SH-SY5Y (cell line): ENCODE measurements around the gene EVA1C.

Source experiments
- GATA2 ChIP-seq: IDR thresholded peaks from 2 replicates; pipeline ENCODE4 v1.6.1; 2011; ENCODE audit warnings: mild to moderate bottlenecking, low read depth, low read length
- GATA3 ChIP-seq: IDR thresholded peaks from 2 replicates; pipeline ENCODE4 v1.6.1; 2011; ENCODE audit warnings: low read depth, mild to moderate bottlenecking, low read length, moderate library complexity

Gene EVA1C

GRCh38 chr21:32383812-32384211, 28.7 kb upstream of the EVA1C start:
- no peak for TF ChIP-seq GATA2
- TF ChIP-seq GATA3: no peak

- TF ChIP-seq GATA3 (no peak), GATA2 (no peak)
These were observed 26.2 kb upstream of the EVA1C start for GRCh38 chr21:32386195-32386870.

- no peak for TF ChIP-seq GATA3
- TF ChIP-seq GATA2: no peak
These were observed 25.4 kb upstream of the EVA1C start for GRCh38 chr21:32387151-32387550.

- no peak for TF ChIP-seq GATA2
- no peak for TF ChIP-seq GATA3
These were observed 24.2 kb upstream of the EVA1C start for GRCh38 chr21:32388306-32388705.

- TF ChIP-seq GATA2 (no peak), GATA3 (no peak)
These were observed 23.0 kb upstream of the EVA1C start for GRCh38 chr21:32389337-32390015.

GRCh38 chr21:32391755-32392154, 20.8 kb upstream of the EVA1C start:
- no peak for TF ChIP-seq GATA2
- TF ChIP-seq GATA3: no peak

GRCh38 chr21:32392299-32392879, 20.1 kb upstream of the EVA1C start:
- TF ChIP-seq GATA3 (no peak), GATA2 (no peak)

- TF ChIP-seq GATA3: no peak
- TF ChIP-seq GATA2: no peak
These were observed 19.4 kb upstream of the EVA1C start, which contains the start of gene URB1 for GRCh38 chr21:32392880-32393676. TSS of gene URB1 (minus strand) at chr21:32393012. CDS start at chr21:32392910, 102 bp downstream.

- TF ChIP-seq GATA3: no peak
- no peak for TF ChIP-seq GATA2
These were observed 18.9 kb upstream of the EVA1C start for GRCh38 chr21:32393677-32394001.

- TF ChIP-seq GATA2 (no peak), GATA3 (no peak)
These were observed 9.2 kb upstream of the EVA1C start for GRCh38 chr21:32403201-32403777.

- TF ChIP-seq GATA2: no peak
- TF ChIP-seq GATA3: no peak
These were observed 6.1 kb upstream of the EVA1C start for GRCh38 chr21:32406405-32406804.

- no peak for TF ChIP-seq GATA2
- TF ChIP-seq GATA3: no peak
These were observed 2.2 kb upstream of the EVA1C start for GRCh38 chr21:32410291-32410690.

- TF ChIP-seq GATA3: no peak
- TF ChIP-seq GATA2: no peak
These were observed 1.6 kb upstream of the EVA1C start for GRCh38 chr21:32410916-32411315.
